ENCODE measurements around the gene ITPKC. TPM values are rescaled to one million over a fixed set of nuclear protein-coding genes. Genes with fewer than 3 reads are reported as not detected.

The ITPKC gene
- total and polyA plus RNA-seq, 10 of the 15 experiments (the other 5 are each of a cell fraction or from before 2014, with no cell fraction given) = 0.03 to 6.4 (median 3.5) TPM

DNA sequence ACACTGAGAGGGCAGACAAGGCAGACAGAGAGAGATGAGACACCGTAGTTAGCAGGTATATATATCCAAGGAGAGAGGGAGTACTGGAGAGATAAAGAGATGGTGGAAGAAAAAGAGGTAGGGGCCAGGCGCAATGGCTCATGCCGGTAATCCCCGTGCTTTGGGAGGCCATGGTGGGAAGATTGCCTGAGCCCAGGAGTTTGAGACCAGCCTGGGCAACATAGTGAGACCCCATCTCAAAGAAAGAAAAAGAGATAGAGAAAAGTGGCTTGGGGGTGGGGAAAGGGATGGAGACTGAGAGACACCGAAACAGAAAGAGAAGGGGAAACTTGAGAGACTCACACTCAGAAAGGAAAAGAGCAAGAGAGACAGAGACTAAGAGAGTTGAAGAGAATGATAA lies 63.7 kb downstream of the ITPKC start (continued):
- TF ChIP-seq, protein P1, sequence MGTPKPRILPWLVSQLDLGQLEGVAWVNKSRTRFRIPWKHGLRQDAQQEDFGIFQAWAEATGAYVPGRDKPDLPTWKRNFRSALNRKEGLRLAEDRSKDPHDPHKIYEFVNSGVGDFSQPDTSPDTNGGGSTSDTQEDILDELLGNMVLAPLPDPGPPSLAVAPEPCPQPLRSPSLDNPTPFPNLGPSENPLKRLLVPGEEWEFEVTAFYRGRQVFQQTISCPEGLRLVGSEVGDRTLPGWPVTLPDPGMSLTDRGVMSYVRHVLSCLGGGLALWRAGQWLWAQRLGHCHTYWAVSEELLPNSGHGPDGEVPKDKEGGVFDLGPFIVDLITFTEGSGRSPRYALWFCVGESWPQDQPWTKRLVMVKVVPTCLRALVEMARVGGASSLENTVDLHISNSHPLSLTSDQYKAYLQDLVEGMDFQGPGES (IDR thresholded peaks at IDR 0.05) = no peak
- TF ChIP-seq, protein P2, sequence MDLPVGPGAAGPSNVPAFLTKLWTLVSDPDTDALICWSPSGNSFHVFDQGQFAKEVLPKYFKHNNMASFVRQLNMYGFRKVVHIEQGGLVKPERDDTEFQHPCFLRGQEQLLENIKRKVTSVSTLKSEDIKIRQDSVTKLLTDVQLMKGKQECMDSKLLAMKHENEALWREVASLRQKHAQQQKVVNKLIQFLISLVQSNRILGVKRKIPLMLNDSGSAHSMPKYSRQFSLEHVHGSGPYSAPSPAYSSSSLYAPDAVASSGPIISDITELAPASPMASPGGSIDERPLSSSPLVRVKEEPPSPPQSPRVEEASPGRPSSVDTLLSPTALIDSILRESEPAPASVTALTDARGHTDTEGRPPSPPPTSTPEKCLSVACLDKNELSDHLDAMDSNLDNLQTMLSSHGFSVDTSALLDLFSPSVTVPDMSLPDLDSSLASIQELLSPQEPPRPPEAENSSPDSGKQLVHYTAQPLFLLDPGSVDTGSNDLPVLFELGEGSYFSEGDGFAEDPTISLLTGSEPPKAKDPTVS (IDR thresholded peaks at IDR 0.05; ENCODE audit: low read depth, low read length) = no peak
- TF ChIP-seq, protein P3, sequence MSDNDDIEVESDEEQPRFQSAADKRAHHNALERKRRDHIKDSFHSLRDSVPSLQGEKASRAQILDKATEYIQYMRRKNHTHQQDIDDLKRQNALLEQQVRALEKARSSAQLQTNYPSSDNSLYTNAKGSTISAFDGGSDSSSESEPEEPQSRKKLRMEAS (IDR thresholded peaks at IDR 0.05; ENCODE audit: low read depth, low read length) = no peak
- TF ChIP-seq JUND (IDR thresholded peaks at IDR 0.05; ENCODE audit: low read depth, low read length) (no peak), SRF (IDR thresholded peaks at IDR 0.05; ENCODE audit: low read depth in 2 of 2, low read length in 2 of 2) (no peak)
- TF ChIP-seq, protein P4, sequence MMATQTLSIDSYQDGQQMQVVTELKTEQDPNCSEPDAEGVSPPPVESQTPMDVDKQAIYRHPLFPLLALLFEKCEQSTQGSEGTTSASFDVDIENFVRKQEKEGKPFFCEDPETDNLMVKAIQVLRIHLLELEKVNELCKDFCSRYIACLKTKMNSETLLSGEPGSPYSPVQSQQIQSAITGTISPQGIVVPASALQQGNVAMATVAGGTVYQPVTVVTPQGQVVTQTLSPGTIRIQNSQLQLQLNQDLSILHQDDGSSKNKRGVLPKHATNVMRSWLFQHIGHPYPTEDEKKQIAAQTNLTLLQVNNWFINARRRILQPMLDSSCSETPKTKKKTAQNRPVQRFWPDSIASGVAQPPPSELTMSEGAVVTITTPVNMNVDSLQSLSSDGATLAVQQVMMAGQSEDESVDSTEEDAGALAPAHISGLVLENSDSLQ (IDR thresholded peaks at IDR 0.05) = no peak

DNA sequence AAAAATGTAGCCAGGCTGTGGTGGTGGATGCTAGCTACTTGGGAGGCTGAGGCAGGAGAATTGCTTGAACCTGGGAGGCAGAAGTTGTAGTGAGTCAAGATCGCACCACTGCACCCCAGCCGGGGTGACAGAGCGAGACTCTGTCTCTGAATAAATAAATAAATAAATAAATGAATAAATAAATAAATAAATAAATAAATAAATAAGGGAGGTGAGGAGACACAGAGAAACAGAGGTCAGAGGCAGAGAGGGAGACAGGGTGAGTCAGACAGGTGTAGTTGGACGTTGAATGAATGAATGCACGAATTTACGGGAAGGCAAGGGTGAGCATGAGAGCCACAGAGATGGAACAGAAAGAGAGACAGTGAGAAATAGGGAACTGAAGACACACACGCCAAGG lies 64.2 kb downstream of the ITPKC start:
- WGBS (ENCODE audit: insufficient coverage, insufficient replicate concordance, low lambda C conversion rate, missing lambda C conversion rate) = 96% methylated on average over 7 of the region's 7 CpGs
- ATAC-seq = no peak
- no peak for FAIRE-seq
- Histone ChIP-seq H4K20me1 (ENCODE audit: control insufficient read depth, insufficient read depth) (no peaks in the 10 kb centered on the region), H3K79me2 (ENCODE audit: control insufficient read depth, insufficient read depth, low read length) (peaks cover 11% of the 10 kb centered on the region), H2AFZ (ENCODE audit: control insufficient read depth, low read depth, low read length) (no peak overlapping the region), H3K27me3 (replicated peaks in 1 of 2; ENCODE audit: control insufficient read depth in 2 of 2, insufficient read depth in 2 of 2, low read length in 1 of 2) (no peaks in the 10 kb centered on the region), H3K9me3 (replicated peaks; ENCODE audit: control insufficient read depth, insufficient read depth, low read length) (no peaks in the 10 kb centered on the region), H3K4me1 (ENCODE audit: control insufficient read depth, insufficient read depth, low read length) (peaks cover 32% of the 10 kb centered on the region), H3K9ac (ENCODE audit: control insufficient read depth, insufficient read depth, low read length) (no peak overlapping the region), H3K4me2 (ENCODE audit: control insufficient read depth, insufficient read depth) (peak overlapping the region; percentile 36; the same call in 1 of the 2 replicates), H3K4me3 (no peak overlapping the region), H3K27ac (ENCODE audit: control insufficient read depth, insufficient read depth) (peak overlapping the region; percentile 21), H3K36me3 (ENCODE audit: control insufficient read depth in 2 of 2, insufficient read depth in 2 of 2, low read length in 1 of 2) (no peaks in the 10 kb centered on the region)
- BruUV-seq (replicated peaks) = no TSS peak
- ChIA-PET SMC1A (ENCODE audit: uncharacterized antibody, unreplicated experiment) (no interaction called here), CTCF (no interaction called here), POLR2A (interaction anchor here (0.6 to 0.7 kb wide), 7 partner anchors 14 to 517 kb away, joined by 3 to 4 read pairs (median 4); no protein-coding TSS in a partner anchor), RAD21 (ENCODE audit: unreplicated experiment) (no interaction called here)
- no peak for DNase-seq (ENCODE audit: low read depth, low spot score)
- in situ Hi-C loops (cut with MboI) (no loop called here), intact Hi-C loops (cut with micrococcal nuclease; ENCODE audit: unreplicated experiment) (no loop called here)
- TF ChIP-seq ATF7 (IDR thresholded peaks at IDR 0.05; ENCODE audit: low read depth) = no peak
- no peak for TF ChIP-seq YY1 (IDR thresholded peaks at IDR 0.05; ENCODE audit: low read depth, low read length)
- TF ChIP-seq, protein P5, sequence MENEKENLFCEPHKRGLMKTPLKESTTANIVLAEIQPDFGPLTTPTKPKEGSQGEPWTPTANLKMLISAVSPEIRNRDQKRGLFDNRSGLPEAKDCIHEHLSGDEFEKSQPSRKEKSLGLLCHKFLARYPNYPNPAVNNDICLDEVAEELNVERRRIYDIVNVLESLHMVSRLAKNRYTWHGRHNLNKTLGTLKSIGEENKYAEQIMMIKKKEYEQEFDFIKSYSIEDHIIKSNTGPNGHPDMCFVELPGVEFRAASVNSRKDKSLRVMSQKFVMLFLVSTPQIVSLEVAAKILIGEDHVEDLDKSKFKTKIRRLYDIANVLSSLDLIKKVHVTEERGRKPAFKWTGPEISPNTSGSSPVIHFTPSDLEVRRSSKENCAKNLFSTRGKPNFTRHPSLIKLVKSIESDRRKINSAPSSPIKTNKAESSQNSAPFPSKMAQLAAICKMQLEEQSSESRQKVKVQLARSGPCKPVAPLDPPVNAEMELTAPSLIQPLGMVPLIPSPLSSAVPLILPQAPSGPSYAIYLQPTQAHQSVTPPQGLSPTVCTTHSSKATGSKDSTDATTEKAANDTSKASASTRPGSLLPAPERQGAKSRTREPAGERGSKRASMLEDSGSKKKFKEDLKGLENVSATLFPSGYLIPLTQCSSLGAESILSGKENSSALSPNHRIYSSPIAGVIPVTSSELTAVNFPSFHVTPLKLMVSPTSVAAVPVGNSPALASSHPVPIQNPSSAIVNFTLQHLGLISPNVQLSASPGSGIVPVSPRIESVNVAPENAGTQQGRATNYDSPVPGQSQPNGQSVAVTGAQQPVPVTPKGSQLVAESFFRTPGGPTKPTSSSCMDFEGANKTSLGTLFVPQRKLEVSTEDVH (IDR thresholded peaks at IDR 0.05; ENCODE audit: low read depth, partially characterized antibody) = no peak
- TF ChIP-seq SMARCA5 (IDR thresholded peaks at IDR 0.05) = no peak
- no peak for TF ChIP-seq SRF (IDR thresholded peaks at IDR 0.05; ENCODE audit: low read depth in 2 of 2, low read length in 2 of 2)

All from GM12878 (cell line).